HTERT RPE-1 (cell line): ENCODE results near the gene UQCRQ.
"Not testable (repeated sequence)": the region's sequence is repeated elsewhere in the genome, so short reads cannot be mapped to it uniquely, and the experiment has no call there.

Experiments
- in situ Hi-C: fragments of 300-500 bp; cut with MboI; formaldehyde crosslinking; loops from 4 replicates; pipeline ENCODE4 v1.14.3; 2020; ENCODE audit warnings: low sequenced_read_pairs

Gene UQCRQ

GRCh38 chr5:132832612-132833011 is 33.8 kb upstream of the UQCRQ start:
- in situ Hi-C loops, result no loop called here

- in situ Hi-C loops, result no loop called here
Measured at GRCh38 chr5:132834057-132834456, 32.4 kb upstream of the UQCRQ start.

GRCh38 chr5:132836852-132837251 is 29.6 kb upstream of the UQCRQ start:
- in situ Hi-C loops, result no loop called here

GRCh38 chr5:132837868-132838267 is 28.6 kb upstream of the UQCRQ start:
- in situ Hi-C loops, result no loop called here

GRCh38 chr5:132838516-132839282 is 27.7 kb upstream of the UQCRQ start:
- in situ Hi-C loops, result no loop called here

- in situ Hi-C loops, result no loop called here
Measured at GRCh38 chr5:132839426-132840301, 26.8 kb upstream of the UQCRQ start.

- in situ Hi-C loops, result no loop called here
Measured at GRCh38 chr5:132840313-132840712, 26.1 kb upstream of the UQCRQ start.

- in situ Hi-C loops, result no loop called here
Measured at GRCh38 chr5:132840896-132841295, 25.5 kb upstream of the UQCRQ start.

GRCh38 chr5:132841305-132841704 is 25.1 kb upstream of the UQCRQ start:
- in situ Hi-C loops, result no loop called here

GRCh38 chr5:132848270-132848669 is 18.2 kb upstream of the UQCRQ start:
- in situ Hi-C loops, result no loop called here

GRCh38 chr5:132849347-132849746 is 17.1 kb upstream of the UQCRQ start:
- in situ Hi-C loops, result no loop called here

GRCh38 chr5:132850066-132850465 is 16.4 kb upstream of the UQCRQ start:
- in situ Hi-C loops, result no loop called here

- in situ Hi-C loops, result no loop called here
Measured at GRCh38 chr5:132853323-132853722, 13.1 kb upstream of the UQCRQ start.

- in situ Hi-C loops, result no loop called here
Measured at GRCh38 chr5:132853790-132854189, 12.7 kb upstream of the UQCRQ start.

- in situ Hi-C loops, result no loop called here
Measured at GRCh38 chr5:132854301-132854700, 12.1 kb upstream of the UQCRQ start.

- in situ Hi-C loops, result not testable (repeated sequence)
Measured at GRCh38 chr5:132854992-132855391, 11.4 kb upstream of the UQCRQ start.

- in situ Hi-C loops, result no loop called here
Measured at GRCh38 chr5:132856011-132856410, 10.4 kb upstream of the UQCRQ start.

GRCh38 chr5:132859889-132860437 is 6.5 kb upstream of the UQCRQ start:
- in situ Hi-C loops, result no loop called here

GRCh38 chr5:132860742-132861141 is 5.7 kb upstream of the UQCRQ start:
- in situ Hi-C loops, result no loop called here

- in situ Hi-C loops, result no loop called here
Measured at GRCh38 chr5:132865668-132866341, 637 bp upstream of the UQCRQ start.

- in situ Hi-C loops, result no loop called here
Measured at GRCh38 chr5:132867046-132867451, 607 bp downstream of the UQCRQ start.
